NCI-H345 (cell line): ENCODE data around the gene JAKMIP2.
A peak's percentile ranks its signal among the peaks of the same experiment; 100 is the strongest.
"Not testable (repeated sequence)": the region's sequence is repeated elsewhere in the genome, so short reads cannot be mapped to it uniquely, and the experiment has no call there.

Experiments used
- DNase-seq: peaks from one replicate; lab custom pipeline; 2025; lab: John Stamatoyannopoulos, UW

The JAKMIP2 gene

DNA sequence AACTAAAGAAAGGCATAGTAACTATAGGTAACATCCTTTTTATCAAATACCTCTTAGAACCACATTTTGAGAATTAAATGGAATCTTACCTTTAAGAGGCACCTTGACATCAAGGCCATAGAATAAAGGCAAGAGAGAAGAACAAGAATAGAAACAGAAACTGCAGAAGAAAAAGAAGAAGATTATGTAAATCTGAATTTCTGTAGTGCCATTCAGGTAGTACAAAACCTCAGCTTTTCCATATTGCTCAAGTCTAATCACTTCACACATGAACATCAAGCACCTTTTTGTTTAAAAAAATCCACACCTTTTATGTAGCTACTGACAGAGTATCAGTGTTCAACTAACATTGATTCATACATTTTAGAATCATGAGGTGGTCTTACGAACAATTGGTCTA lies 180.9 kb downstream of the JAKMIP2 start:
- DNase-seq: no peak

- DNase-seq: no peak
Observed at GRCh38 chr5:147591120-147591519, 191.4 kb downstream of the JAKMIP2 start.

- DNase-seq: no peak
Observed at GRCh38 chr5:147590096-147590495, 192.4 kb downstream of the JAKMIP2 start.

DNA sequence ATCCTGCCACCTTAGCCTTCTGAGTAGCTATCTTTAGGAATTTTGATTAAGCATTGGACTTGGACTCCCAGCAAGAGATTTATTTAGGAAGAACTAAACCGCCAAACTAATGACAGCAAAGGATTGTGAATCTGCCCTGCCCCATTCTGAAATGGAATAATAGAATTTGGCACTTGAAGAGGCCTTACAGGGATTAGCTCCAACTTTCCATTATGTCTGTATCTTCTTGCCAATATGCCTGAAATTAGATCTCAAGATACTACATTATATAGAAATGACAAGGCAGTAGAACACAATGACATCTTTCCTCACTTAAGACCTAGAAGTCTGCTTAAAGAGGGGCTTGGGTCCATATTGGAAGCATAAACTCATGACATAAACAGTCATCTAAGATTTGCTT lies 195.7 kb downstream of the JAKMIP2 start:
- DNase-seq: no peak

- DNase-seq: no peak
Observed at GRCh38 chr5:147586221-147586620, 196.3 kb downstream of the JAKMIP2 start.

GRCh38 chr5:147582272-147582671 lies 200.3 kb downstream of the JAKMIP2 start:
- not testable (repeated sequence) for DNase-seq

DNA sequence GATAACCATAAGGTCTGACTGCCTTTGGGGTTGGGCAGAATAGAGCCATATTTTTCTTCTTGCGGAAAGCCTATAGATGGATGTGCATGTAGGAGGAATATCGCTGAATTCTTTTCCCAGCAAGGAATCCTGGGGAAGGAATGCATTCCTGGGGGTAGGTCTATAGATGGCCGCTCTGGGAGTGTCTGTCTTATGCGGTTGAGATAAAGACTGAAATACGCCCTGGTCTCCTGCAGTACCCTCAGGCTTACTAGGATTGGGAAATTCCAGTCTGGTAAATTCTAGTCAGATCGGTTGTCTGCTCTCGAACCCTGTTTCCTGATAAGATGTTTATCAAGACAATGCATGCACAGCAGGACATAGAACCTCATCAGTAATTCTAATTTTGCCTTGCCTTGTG lies 202.1 kb downstream of the JAKMIP2 start:
- DNase-seq: not testable (repeated sequence)

DNA sequence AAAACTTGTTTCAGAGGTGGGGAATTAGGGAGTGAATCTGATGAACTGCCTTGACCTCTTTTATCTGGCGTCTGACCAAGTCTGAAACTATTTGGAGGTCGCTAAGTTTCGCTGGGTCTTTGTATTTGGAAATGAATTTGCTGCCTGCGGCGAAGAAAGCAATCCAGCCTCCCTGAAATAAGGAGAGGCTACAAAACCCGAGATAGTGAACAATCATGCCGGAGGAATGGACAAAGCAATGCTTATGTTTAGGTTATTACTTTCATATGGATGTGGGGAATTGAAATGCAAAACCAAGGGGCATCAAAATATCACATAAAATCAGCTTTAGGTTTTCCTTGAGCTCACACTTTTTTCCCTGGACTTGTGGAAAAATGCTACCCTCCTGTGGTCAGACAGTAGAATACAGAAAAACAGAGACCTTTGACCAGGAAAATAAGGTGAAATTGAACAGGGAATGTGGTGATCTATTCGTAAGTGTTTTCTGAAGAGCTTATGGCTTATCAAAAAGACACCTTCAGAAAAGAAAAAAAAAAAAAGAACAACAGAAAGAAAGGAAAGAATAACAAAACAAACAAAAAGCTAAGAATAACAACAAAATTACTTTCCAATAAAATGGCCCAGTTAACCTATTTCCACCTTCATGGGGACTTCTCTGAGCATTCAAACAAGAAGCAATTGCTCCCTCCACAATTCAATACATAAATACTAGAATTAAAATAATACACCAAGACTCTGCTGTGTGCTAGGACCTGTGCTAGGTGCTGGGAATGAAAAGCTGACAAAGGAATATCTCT lies 204.1 kb downstream of the JAKMIP2 start:
- DNase-seq: peak; percentile 67

GRCh38 chr5:147576646-147577535 lies 205.6 kb downstream of the JAKMIP2 start:
- peak; percentile 26 for DNase-seq

GRCh38 chr5:147575598-147575997 lies 206.9 kb downstream of the JAKMIP2 start:
- no peak for DNase-seq

GRCh38 chr5:147573211-147573610 lies 209.3 kb downstream of the JAKMIP2 start:
- DNase-seq: no peak

- no peak for DNase-seq
Observed at GRCh38 chr5:147568710-147569406, 213.7 kb downstream of the JAKMIP2 start.

GRCh38 chr5:147567917-147568598 lies 214.5 kb downstream of the JAKMIP2 start:
- DNase-seq: no peak

GRCh38 chr5:147565524-147565923 lies 217.0 kb downstream of the JAKMIP2 start:
- peak; percentile 32 for DNase-seq

DNA sequence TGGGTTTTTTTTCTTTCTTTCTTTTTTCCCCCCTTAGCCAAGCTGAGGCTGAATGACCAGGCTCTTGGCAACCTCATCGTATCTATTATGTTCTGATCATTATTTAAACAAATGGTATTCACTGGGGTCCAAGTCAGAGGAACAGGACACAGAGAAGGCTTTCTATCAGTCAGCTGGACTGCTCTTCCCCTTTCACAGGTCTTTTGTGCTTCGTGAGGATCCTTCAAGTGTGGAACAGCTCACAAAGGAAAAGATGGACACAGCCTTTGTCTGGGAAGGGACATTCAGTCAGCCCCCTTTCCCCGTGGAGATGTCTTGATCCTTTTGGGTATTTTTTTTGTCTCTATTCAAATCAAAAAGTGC lies 218.4 kb downstream of the JAKMIP2 start:
- no peak for DNase-seq

- DNase-seq: no peak
Observed at GRCh38 chr5:147563466-147564123, 218.9 kb downstream of the JAKMIP2 start.

GRCh38 chr5:147561435-147561834 lies 221.1 kb downstream of the JAKMIP2 start:
- DNase-seq: no peak

DNA sequence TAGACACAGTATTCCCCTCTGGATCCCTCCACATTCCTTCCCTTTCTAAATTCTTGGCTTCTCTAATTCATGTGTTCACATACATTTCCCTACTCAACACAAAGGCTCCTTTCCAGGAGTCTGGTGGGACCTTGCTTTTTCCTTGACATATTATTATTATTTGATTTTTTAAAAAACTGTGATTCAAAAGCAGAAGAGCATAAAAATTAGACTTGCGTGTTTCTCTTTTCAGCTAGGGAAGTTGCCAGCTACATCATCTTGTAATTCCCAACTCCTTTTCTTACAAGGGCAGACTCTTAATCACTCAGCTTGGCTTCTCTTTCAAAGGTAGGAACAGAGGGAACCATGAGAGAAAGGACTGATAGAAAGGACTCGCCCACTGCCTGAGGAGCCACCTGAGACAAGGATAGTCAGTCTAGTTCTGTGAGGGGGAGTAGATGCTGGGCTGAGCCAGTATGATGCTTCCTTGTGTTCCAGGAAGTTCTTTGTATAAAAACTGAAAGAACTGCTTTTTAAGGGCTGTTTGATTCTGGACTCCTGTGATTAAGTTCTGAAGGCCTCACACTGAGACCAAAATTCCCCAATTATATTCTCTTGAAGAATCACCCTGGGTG lies 221.7 kb downstream of the JAKMIP2 start:
- no peak for DNase-seq

DNA sequence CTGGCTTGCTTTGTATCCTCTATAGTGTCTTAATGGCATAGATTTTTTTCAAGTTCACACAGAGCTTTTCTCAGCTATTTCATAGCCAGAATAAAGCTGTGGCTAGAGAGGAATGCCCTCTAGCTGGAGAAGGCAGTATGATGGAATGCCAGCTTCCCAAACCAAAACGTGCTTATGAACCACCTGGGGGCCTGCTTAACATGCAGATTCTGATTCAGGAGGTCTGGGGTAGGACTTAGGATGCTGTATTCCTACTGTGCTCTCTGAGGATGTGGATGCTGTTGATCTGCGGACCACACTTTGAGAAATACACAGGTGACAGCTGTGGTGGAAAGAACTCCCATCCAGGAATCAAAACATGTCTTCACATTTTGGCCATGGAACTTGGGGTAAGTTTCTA lies 222.8 kb downstream of the JAKMIP2 start:
- DNase-seq: no peak

GRCh38 chr5:147558826-147559225 lies 223.7 kb downstream of the JAKMIP2 start:
- DNase-seq: peak; percentile 80
